SK-N-SH treated with all-trans-retinoic acid at 6 μM for 48 hours (cell line): ENCODE data around the gene CTNNBL1.

Source experiments
- BACH2 ChIP-seq: fragments of 250-450 bp; sonication (Bioruptor Pico); IDR thresholded peaks from 2 replicates; pipeline ENCODE4 v1.9.0; 2021; ENCODE audit warnings: mild to moderate bottlenecking, borderline replicate concordance
- CREB5 ChIP-seq: fragments of 250-450 bp; sonication (Bioruptor Pico); IDR thresholded peaks from 2 replicates; pipeline ENCODE4 v1.5.1; 2020; ENCODE audit warnings: low read depth, mild to moderate bottlenecking, moderate library complexity
- GLIS3 ChIP-seq: fragments of 250-450 bp; sonication (Bioruptor Pico); IDR thresholded peaks from 2 replicates; pipeline ENCODE4 v1.5.0; 2020; ENCODE audit warnings: mild to moderate bottlenecking, moderate library complexity
- OSR1 ChIP-seq: fragments of 250-450 bp; sonication (Bioruptor Pico); IDR thresholded peaks from 2 replicates; pipeline ENCODE4 v1.8.0; 2022; ENCODE audit warnings: moderate library complexity, mild to moderate bottlenecking, inconsistent platforms
- PATZ1 ChIP-seq: fragments of 250-450 bp; sonication (Bioruptor Pico); IDR thresholded peaks from 2 replicates; pipeline ENCODE4 v1.8.0; 2020; ENCODE audit warnings: mild to moderate bottlenecking, moderate library complexity, borderline replicate concordance
- RARB ChIP-seq: fragments of 250-450 bp; sonication (Bioruptor Pico); IDR thresholded peaks from 2 replicates; pipeline ENCODE4 v1.8.0; 2021; ENCODE audit warnings: mild to moderate bottlenecking, moderate library complexity
- TSHZ2 ChIP-seq: fragments of 250-450 bp; sonication (Bioruptor Pico); IDR thresholded peaks from 2 replicates; pipeline ENCODE4 v1.5.0; 2020; ENCODE audit warnings: mild to moderate bottlenecking, moderate library complexity
- ZFP3 ChIP-seq: fragments of 250-450 bp; sonication (Bioruptor Pico); IDR thresholded peaks from 2 replicates; pipeline ENCODE4 v1.5.0; 2020; ENCODE audit warnings: mild to moderate bottlenecking, moderate library complexity
- ZFP30 ChIP-seq: fragments of 450-650 bp; formaldehyde crosslinking; IDR thresholded peaks from 2 replicates; pipeline ENCODE4 v1.5.0; 2022; ENCODE audit warnings: mild to moderate bottlenecking, moderate library complexity
- ZNF565 ChIP-seq: fragments of 450-650 bp; formaldehyde crosslinking; conservative IDR thresholded peaks from 2 replicates; pipeline ENCODE4 v1.5.0; 2020; ENCODE audit warnings: low read depth, mild to moderate bottlenecking, moderate library complexity
- ZNF70 ChIP-seq: fragments of 450-650 bp; formaldehyde crosslinking; IDR thresholded peaks from 2 replicates; pipeline ENCODE4 v1.5.0; 2020; ENCODE audit warnings: mild to moderate bottlenecking, moderate library complexity

GRCh38 chr20:37856932-37857660, 163.3 kb downstream of the CTNNBL1 start:
- TF ChIP-seq ZFP3 (CRISPR knock-in tag) (no peak), CREB5 (no peak), BACH2 (CRISPR knock-in tag) (no peak), OSR1 (no peak), PATZ1 (CRISPR knock-in tag) (no peak), ZFP30 (CRISPR knock-in tag) (no peak), ZNF70 (CRISPR knock-in tag) (no peak), TSHZ2 (CRISPR knock-in tag) (no peak), GLIS3 (no peak), RARB (no peak), ZNF565 (no peak)
